Thyroid gland (tissue), 4 donors: Measurements from ENCODE around the gene DUSP5.
"Not testable (repeated sequence)": the region's sequence is repeated elsewhere in the genome, so short reads cannot be mapped to it uniquely, and the experiment has no call there.

Source experiments
- CTCF ChIP-seq, 6 experiments: fragments of 200-600 bp in 3 of 6; fragments of 450-650 bp in 3 of 6; sonication (generic) in 3 of 6; IDR thresholded peaks; one replicate each; pipeline ENCODE4 v1.5.1; 2016 to 2019; ENCODE audit warnings: antibody characterized with exemption in 6 of 6, mild to moderate bottlenecking in 2 of 6, inconsistent platforms in 1 of 6, moderate library complexity in 1 of 6
- POLR2A ChIP-seq, 2 donors: fragments of 450-650 bp; IDR thresholded peaks; one replicate each; pipeline ENCODE4 v1.6.1; 2017; ENCODE audit warnings: antibody characterized with exemption in 2 of 2, mild to moderate bottlenecking in 2 of 2, moderate library complexity in 1 of 2

DNA sequence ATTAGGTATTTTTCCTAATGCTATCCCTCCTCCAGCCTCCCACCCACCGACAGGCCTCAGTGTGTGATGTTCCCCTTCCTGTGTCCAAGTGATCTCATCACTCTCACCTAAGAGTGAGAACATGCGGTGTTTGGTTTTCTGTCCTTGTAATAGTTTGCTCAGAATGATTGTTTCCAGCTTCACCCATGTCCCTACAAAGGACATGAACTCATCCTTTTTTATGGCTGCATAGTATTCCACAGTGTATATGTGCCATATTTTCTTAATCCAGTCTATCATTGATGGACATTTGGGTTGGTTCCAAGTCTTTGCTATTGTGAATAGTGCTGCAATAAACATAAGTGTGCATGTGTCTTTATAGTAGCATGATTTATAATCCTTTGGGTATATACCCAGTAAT lies 29.4 kb upstream of the DUSP5 start:
- not testable (repeated sequence) for TF ChIP-seq CTCF, POLR2A (IDR thresholded peaks at IDR 0.05)
